ENCODE data around the gene EBF3.

DNA sequence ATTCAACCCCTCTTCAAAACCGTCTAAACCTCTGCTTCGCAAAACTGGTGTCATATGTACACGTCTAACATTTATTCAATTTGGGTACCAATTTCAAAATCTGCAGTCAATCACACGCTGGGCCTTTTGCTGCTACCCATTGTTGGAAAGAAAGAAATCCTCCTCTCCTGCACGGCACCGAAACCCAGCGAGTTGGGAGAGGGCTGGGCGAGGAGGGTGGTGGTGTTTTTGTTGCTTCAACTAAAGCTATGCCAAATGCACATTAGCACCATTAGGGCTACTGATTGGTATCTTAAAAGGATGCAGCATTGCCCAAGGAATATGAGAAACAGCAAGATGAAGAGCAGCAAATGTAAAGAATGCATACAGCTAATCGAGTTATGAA, 7.8 kb downstream of the EBF3 start:
- no peak for TF ChIP-seq TEAD4 (IDR thresholded peaks at IDR 0.05)
- TF ChIP-seq EGR1 (IDR thresholded peaks at IDR 0.05): no peak
- no peak for TF ChIP-seq TAF1 (IDR thresholded peaks at IDR 0.05; ENCODE audit: low read depth)
- TF ChIP-seq, protein P1, sequence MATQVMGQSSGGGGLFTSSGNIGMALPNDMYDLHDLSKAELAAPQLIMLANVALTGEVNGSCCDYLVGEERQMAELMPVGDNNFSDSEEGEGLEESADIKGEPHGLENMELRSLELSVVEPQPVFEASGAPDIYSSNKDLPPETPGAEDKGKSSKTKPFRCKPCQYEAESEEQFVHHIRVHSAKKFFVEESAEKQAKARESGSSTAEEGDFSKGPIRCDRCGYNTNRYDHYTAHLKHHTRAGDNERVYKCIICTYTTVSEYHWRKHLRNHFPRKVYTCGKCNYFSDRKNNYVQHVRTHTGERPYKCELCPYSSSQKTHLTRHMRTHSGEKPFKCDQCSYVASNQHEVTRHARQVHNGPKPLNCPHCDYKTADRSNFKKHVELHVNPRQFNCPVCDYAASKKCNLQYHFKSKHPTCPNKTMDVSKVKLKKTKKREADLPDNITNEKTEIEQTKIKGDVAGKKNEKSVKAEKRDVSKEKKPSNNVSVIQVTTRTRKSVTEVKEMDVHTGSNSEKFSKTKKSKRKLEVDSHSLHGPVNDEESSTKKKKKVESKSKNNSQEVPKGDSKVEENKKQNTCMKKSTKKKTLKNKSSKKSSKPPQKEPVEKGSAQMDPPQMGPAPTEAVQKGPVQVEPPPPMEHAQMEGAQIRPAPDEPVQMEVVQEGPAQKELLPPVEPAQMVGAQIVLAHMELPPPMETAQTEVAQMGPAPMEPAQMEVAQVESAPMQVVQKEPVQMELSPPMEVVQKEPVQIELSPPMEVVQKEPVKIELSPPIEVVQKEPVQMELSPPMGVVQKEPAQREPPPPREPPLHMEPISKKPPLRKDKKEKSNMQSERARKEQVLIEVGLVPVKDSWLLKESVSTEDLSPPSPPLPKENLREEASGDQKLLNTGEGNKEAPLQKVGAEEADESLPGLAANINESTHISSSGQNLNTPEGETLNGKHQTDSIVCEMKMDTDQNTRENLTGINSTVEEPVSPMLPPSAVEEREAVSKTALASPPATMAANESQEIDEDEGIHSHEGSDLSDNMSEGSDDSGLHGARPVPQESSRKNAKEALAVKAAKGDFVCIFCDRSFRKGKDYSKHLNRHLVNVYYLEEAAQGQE (IDR thresholded peaks at IDR 0.05; ENCODE audit: low read depth): no peak
- no peak for TF ChIP-seq RAD21 (IDR thresholded peaks at IDR 0.05; ENCODE audit: low read depth)
- TF ChIP-seq EP300 (IDR thresholded peaks at IDR 0.05; ENCODE audit: borderline replicate concordance): no peak
- TF ChIP-seq NFIC (IDR thresholded peaks at IDR 0.05): no peak
- TF ChIP-seq YY1 (IDR thresholded peaks at IDR 0.05; ENCODE audit: low read depth): no peak

Measured in Ishikawa (cell line).